ENCODE measurements around the gene FNDC10. TPM values are rescaled to one million over a fixed set of nuclear protein-coding genes. Genes with fewer than 3 reads are reported as not detected.

The FNDC10 gene
- total and polyA plus RNA-seq, 9 of the 15 experiments (the other 6 are each of a cell fraction or from before 2014, with no cell fraction given): 0.08 to 6.3 (median 1.6) TPM

GRCh38 chr1:1615256-1616044 lies 15.5 kb upstream of the FNDC10 start, which contains the start of gene MIB2 (continued):
- TF ChIP-seq HNRNPLL (IDR thresholded peaks at IDR 0.05; ENCODE audit: low read depth, low read length, poor library complexity, severe bottlenecking) (peak; percentile 65), ILF3 (IDR thresholded peaks at IDR 0.05; ENCODE audit: borderline replicate concordance) (no peak), GTF3C2 (IDR thresholded peaks at IDR 0.05; ENCODE audit: borderline replicate concordance, extremely low read depth, insufficient read length) (no peak), RBM25 (IDR thresholded peaks at IDR 0.05; ENCODE audit: low read depth, low read length, severe bottlenecking) (no peak), L3MBTL2 (IDR thresholded peaks at IDR 0.05) (peak; percentile 62), PKNOX1 (IDR thresholded peaks at IDR 0.05) (peak; percentile 49; the same call in 1 of the 2 replicates), MECOM (CRISPR knock-in tag; IDR thresholded peaks at IDR 0.05) (no peak), ZNF324 (CRISPR knock-in tag; IDR thresholded peaks at IDR 0.05) (no peak), TCF7L2 (IDR thresholded peaks at IDR 0.05; ENCODE audit: low read depth, low read length) (no peak), TAF9B (IDR thresholded peaks at IDR 0.05; ENCODE audit: partially characterized antibody) (no peak), ZNF124 (CRISPR knock-in tag; IDR thresholded peaks at IDR 0.05) (no peak), ZNF217 (CRISPR knock-in tag; IDR thresholded peaks at IDR 0.05) (no peak), TOE1 (IDR thresholded peaks at IDR 0.05; ENCODE audit: borderline replicate concordance) (peak; percentile 71; the same call in 1 of the 2 replicates), TOE1 (CRISPR knock-in tag; IDR thresholded peaks at IDR 0.05; ENCODE audit: borderline replicate concordance, low read depth) (no peak), ZNF224 (CRISPR knock-in tag; IDR thresholded peaks at IDR 0.05) (no peak)
- TF ChIP-seq, protein P1, sequence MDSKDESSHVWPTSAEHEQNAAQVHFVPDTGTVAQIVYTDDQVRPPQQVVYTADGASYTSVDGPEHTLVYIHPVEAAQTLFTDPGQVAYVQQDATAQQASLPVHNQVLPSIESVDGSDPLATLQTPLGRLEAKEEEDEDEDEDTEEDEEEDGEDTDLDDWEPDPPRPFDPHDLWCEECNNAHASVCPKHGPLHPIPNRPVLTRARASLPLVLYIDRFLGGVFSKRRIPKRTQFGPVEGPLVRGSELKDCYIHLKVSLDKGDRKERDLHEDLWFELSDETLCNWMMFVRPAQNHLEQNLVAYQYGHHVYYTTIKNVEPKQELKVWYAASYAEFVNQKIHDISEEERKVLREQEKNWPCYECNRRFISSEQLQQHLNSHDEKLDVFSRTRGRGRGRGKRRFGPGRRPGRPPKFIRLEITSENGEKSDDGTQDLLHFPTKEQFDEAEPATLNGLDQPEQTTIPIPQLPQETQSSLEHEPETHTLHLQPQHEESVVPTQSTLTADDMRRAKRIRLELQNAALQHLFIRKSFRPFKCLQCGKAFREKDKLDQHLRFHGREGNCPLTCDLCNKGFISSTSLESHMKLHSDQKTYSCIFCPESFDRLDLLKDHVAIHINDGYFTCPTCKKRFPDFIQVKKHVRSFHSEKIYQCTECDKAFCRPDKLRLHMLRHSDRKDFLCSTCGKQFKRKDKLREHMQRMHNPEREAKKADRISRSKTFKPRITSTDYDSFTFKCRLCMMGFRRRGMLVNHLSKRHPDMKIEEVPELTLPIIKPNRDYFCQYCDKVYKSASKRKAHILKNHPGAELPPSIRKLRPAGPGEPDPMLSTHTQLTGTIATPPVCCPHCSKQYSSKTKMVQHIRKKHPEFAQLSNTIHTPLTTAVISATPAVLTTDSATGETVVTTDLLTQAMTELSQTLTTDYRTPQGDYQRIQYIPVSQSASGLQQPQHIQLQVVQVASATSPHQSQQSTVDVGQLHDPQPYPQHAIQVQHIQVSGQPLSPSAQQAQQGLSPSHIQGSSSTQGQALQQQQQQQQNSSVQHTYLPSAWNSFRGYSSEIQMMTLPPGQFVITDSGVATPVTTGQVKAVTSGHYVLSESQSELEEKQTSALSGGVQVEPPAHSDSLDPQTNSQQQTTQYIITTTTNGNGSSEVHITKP (IDR thresholded peaks at IDR 0.05; ENCODE audit: partially characterized antibody): peak; percentile 37
- TF ChIP-seq, protein P2, sequence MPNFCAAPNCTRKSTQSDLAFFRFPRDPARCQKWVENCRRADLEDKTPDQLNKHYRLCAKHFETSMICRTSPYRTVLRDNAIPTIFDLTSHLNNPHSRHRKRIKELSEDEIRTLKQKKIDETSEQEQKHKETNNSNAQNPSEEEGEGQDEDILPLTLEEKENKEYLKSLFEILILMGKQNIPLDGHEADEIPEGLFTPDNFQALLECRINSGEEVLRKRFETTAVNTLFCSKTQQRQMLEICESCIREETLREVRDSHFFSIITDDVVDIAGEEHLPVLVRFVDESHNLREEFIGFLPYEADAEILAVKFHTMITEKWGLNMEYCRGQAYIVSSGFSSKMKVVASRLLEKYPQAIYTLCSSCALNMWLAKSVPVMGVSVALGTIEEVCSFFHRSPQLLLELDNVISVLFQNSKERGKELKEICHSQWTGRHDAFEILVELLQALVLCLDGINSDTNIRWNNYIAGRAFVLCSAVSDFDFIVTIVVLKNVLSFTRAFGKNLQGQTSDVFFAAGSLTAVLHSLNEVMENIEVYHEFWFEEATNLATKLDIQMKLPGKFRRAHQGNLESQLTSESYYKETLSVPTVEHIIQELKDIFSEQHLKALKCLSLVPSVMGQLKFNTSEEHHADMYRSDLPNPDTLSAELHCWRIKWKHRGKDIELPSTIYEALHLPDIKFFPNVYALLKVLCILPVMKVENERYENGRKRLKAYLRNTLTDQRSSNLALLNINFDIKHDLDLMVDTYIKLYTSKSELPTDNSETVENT (CRISPR knock-in tag; IDR thresholded peaks at IDR 0.05): peak; percentile 93

All from K562 (cell line).